ENCODE results near the gene ARHGEF39. TPM values are rescaled to one million over a fixed set of nuclear protein-coding genes. Genes with fewer than 3 reads are reported as not detected.

Gene ARHGEF39
- polyA plus RNA-seq, 3 donors: 0.13 to 0.53 (median 0.42) TPM

DNA sequence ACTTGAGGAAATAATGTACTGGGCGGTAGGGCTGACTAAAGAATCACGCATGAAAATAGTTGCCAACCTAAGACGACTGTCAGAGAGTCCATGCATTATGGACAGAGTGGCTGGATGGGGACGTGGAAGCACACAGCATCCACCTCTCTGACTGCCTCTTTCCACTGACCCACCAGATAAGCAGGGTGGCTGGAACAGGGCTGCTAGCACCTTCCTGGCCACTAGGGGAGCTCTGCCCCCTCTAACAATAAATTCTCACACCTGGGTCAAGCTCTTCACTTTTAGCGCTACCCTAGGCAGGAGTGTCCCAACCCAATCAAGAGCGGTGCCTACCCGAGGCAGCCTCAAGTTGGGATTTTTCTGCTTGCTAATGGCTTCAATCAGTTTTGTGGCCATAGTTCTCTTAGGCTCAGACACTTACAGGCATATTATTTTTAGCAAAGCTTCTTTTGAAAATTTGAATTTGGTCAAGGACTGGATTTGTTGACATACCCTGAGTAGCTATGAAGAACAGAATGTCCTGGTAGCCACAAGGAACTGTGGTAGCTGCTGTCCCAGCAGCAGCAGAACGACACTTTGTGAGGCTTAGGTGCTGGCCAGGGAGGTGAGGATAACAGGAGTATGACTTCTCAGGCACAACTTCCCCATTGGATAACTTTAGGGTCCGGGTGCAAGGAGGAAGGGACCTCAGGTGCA lies 31.7 kb upstream of the ARHGEF39 start:
- Histone ChIP-seq H3K27ac (ENCODE audit: low read depth in 1 of 2, low read length in 2 of 2) (no peak overlapping the region), H3K9ac (ENCODE audit: insufficient read depth, low read length, poor library complexity, severe bottlenecking) (no peak overlapping the region), H3K27me3 (ENCODE audit: control insufficient read depth in 2 of 2, insufficient read depth in 2 of 2, low read length in 2 of 2) (no peaks in the 10 kb centered on the region)

DNA sequence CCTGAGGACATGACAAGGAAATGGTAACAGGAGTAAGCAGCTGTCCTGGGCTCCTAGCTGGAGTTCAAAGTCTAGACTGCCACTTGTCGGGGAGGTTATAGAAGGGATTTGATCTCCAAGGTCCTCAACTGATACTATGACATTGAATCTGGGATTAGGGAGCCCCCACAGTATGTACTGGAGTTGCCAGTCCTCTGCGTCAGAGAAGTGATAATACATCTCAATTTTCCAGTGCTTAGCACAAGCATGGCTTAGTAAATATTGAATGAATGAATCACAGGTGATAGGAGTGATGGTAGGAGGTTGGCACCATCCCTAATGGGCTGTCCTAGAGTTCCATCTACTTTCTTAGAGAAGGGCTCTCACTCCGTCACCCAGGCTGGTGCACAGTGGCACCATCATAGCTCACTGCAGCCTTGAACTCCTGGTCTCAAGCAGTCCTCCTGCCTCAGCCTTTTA lies 31.0 kb upstream of the ARHGEF39 start:
- no peaks in the 10 kb centered on the region for H3K36me3 Mint-ChIP-seq
- Histone ChIP-seq H3K4me1 (ENCODE audit: control insufficient read depth in 1 of 2, insufficient read depth in 2 of 2, low read length in 2 of 2) (peaks cover 5 to 8% of the 10 kb centered on the region in 2 donors), H3K36me3 (replicated peaks in 1 of 2; ENCODE audit: control insufficient read depth in 1 of 2, insufficient read depth in 2 of 2, low read length in 2 of 2) (peaks cover 53 to 54% of the 10 kb centered on the region in 2 donors)

More for the DNA sequence above, 31.7 kb upstream of the ARHGEF39 start:
- intact Hi-C loops (cut with micrococcal nuclease): loop anchor here (2.0 to 10.0 kb wide), 3 partner anchors 39 to 92 kb away; partner anchors contain the start of genes CCDC107 (in 1 of the 2), RMRP (in 1 of the 2) and TESK1 (in 1 of the 2)
- no peaks in the 10 kb centered on the region for H3K4me1 Mint-ChIP-seq
- Histone ChIP-seq H3K4me2 (replicated peaks; ENCODE audit: extremely low read depth, low read length, poor library complexity, severe bottlenecking) (no peak overlapping the region), H3K36me3 (replicated peaks in 1 of 2; ENCODE audit: control insufficient read depth in 1 of 2, insufficient read depth in 2 of 2, low read length in 2 of 2) (peaks cover 59 to 61% of the 10 kb centered on the region in 2 donors), H3K9me3 (replicated peaks in 1 of 2; ENCODE audit: control insufficient read depth in 1 of 2, insufficient read depth in 1 of 2, low read length in 2 of 2) (no peaks in the 10 kb centered on the region), H3K4me3 (replicated peaks in 1 of 3; ENCODE audit: low read depth in 2 of 3, low read length in 3 of 3) (no peak overlapping the region), H4K20me1 (ENCODE audit: insufficient read depth, low read length) (peaks cover 62% of the 10 kb centered on the region), H2AFZ (ENCODE audit: insufficient read depth, low read depth, low read length, poor library complexity, severe bottlenecking) (no peak overlapping the region), H3K4me1 (ENCODE audit: control insufficient read depth in 1 of 2, insufficient read depth in 2 of 2, low read length in 2 of 2) (peaks cover 0 to under 1% of the 10 kb centered on the region in 2 donors), H3K79me2 (ENCODE audit: insufficient read depth, low read length) (no peaks in the 10 kb centered on the region)
- WGBS (ENCODE audit: insufficient coverage): 44% methylated on average over 4 of the region's 9 CpGs
- H3K4me3 Mint-ChIP-seq: no peak overlapping the region
- H3K27me3 Mint-ChIP-seq (ENCODE audit: low read depth in 3 of 3): peaks cover 0 to 3% (median 0%) of the 10 kb centered on the region in 3 donors
- H3K9me3 Mint-ChIP-seq: no peaks in the 10 kb centered on the region
- H3K27ac Mint-ChIP-seq: peak overlapping the region in 4 of 7 donors; percentile 22 to 87 (median 63)
- DNase-seq: peak; percentile 33 to 60 (median 57)
- TF ChIP-seq, protein P1, sequence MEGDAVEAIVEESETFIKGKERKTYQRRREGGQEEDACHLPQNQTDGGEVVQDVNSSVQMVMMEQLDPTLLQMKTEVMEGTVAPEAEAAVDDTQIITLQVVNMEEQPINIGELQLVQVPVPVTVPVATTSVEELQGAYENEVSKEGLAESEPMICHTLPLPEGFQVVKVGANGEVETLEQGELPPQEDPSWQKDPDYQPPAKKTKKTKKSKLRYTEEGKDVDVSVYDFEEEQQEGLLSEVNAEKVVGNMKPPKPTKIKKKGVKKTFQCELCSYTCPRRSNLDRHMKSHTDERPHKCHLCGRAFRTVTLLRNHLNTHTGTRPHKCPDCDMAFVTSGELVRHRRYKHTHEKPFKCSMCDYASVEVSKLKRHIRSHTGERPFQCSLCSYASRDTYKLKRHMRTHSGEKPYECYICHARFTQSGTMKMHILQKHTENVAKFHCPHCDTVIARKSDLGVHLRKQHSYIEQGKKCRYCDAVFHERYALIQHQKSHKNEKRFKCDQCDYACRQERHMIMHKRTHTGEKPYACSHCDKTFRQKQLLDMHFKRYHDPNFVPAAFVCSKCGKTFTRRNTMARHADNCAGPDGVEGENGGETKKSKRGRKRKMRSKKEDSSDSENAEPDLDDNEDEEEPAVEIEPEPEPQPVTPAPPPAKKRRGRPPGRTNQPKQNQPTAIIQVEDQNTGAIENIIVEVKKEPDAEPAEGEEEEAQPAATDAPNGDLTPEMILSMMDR (IDR thresholded peaks at IDR 0.05): peak; percentile 93
- no peaks in the 10 kb centered on the region for H3K36me3 Mint-ChIP-seq

More for the DNA sequence above, 31.0 kb upstream of the ARHGEF39 start:
- Mint-ChIP-seq H3K4me3 (no peak overlapping the region), H3K27ac (peak overlapping the region in 1 of 7 donors; percentile 17), H3K27me3 (ENCODE audit: low read depth in 3 of 3) (peaks cover 0 to 6% (median 0%) of the 10 kb centered on the region in 3 donors), H3K4me1 (peaks cover 5% of the 10 kb centered on the region), H3K9me3 (no peaks in the 10 kb centered on the region)
- WGBS (ENCODE audit: insufficient coverage): 100% methylated on average over 2 of the region's 3 CpGs
- Histone ChIP-seq H4K20me1 (ENCODE audit: insufficient read depth, low read length) (peaks cover 55% of the 10 kb centered on the region), H3K79me2 (ENCODE audit: insufficient read depth, low read length) (no peaks in the 10 kb centered on the region), H2AFZ (ENCODE audit: insufficient read depth, low read depth, low read length, poor library complexity, severe bottlenecking) (no peak overlapping the region), H3K27ac (ENCODE audit: low read depth in 1 of 2, low read length in 2 of 2) (no peak overlapping the region), H3K9ac (ENCODE audit: insufficient read depth, low read length, poor library complexity, severe bottlenecking) (no peak overlapping the region), H3K9me3 (replicated peaks in 1 of 2; ENCODE audit: control insufficient read depth in 1 of 2, insufficient read depth in 1 of 2, low read length in 2 of 2) (no peaks in the 10 kb centered on the region), H3K27me3 (ENCODE audit: control insufficient read depth in 2 of 2, insufficient read depth in 2 of 2, low read length in 2 of 2) (no peaks in the 10 kb centered on the region), H3K4me2 (replicated peaks; ENCODE audit: extremely low read depth, low read length, poor library complexity, severe bottlenecking) (no peak overlapping the region), H3K4me3 (replicated peaks in 1 of 3; ENCODE audit: low read depth in 2 of 3, low read length in 3 of 3) (no peak overlapping the region)
- intact Hi-C loops (cut with micrococcal nuclease): loop anchor here (2.0 to 10.0 kb wide), 3 partner anchors 39 to 91 kb away; partner anchors contain the start of genes CCDC107 (in 1 of the 2), RMRP (in 1 of the 2) and TESK1 (in 1 of the 2)
- no peak for DNase-seq
- TF ChIP-seq, protein P1 (IDR thresholded peaks at IDR 0.05): no peak
